Duodenal mucosa (tissue), 2 donors: ENCODE results near the gene METTL25B.

ENCODE experiments used
- H3K27ac ChIP-seq: one replicate; pipeline ENCODE4 v1.7.0; 2013; ENCODE audit warnings: low read depth, low read length
- H3K27me3 ChIP-seq, 2 donors: one replicate each; pipeline ENCODE4 v1.7.0; 2013; ENCODE audit warnings: low read length in 2 of 2, control low read depth in 1 of 2; ENCODE audit not compliant: insufficient read depth in 2 of 2, control insufficient read depth in 1 of 2
- H3K36me3 ChIP-seq, 2 donors: one replicate each; pipeline ENCODE4 v1.7.0; 2013; ENCODE audit warnings: low read length in 2 of 2, control low read depth in 1 of 2; ENCODE audit not compliant: insufficient read depth in 2 of 2, control insufficient read depth in 1 of 2
- H3K4me1 ChIP-seq, 2 donors: one replicate each; pipeline ENCODE4 v1.7.0; 2013; ENCODE audit warnings: low read length in 2 of 2, control low read depth in 1 of 2; ENCODE audit not compliant: insufficient read depth in 2 of 2, control insufficient read depth in 1 of 2
- H3K4me3 ChIP-seq, 2 donors: one replicate each; pipeline ENCODE4 v1.7.0; 2013; ENCODE audit warnings: low read length in 2 of 2, low read depth in 1 of 2
- H3K9ac ChIP-seq, 2 donors: one replicate each; pipeline ENCODE4 v1.7.0; 2013; ENCODE audit warnings: low read length in 2 of 2, low read depth in 1 of 2
- H3K9me3 ChIP-seq, 2 donors: one replicate each; pipeline ENCODE4 v1.7.0; 2013; ENCODE audit warnings: low read length in 2 of 2, control low read depth in 1 of 2; ENCODE audit not compliant: control insufficient read depth in 1 of 2

Gene METTL25B

GRCh38 chr1:156703336-156703735, 24.9 kb upstream of the METTL25B start:
- peaks cover 28 to 29% of the 10 kb centered on the region in 2 donors for H3K4me1 ChIP-seq

GRCh38 chr1:156703741-156704140, 24.5 kb upstream of the METTL25B start:
- Histone ChIP-seq H3K27ac (no peak overlapping the region), H3K27me3 (peaks cover 31% of the 10 kb centered on the region in 2 donors), H3K4me1 (peaks cover 29 to 30% of the 10 kb centered on the region in 2 donors), H3K9me3 (no peaks in the 10 kb centered on the region), H3K9ac (no peak overlapping the region), H3K4me3 (no peak overlapping the region), H3K36me3 (no peaks in the 10 kb centered on the region)

More at GRCh38 chr1:156703336-156703735, 24.9 kb upstream of the METTL25B start:
- H3K27ac ChIP-seq = no peak overlapping the region
- no peak overlapping the region for H3K4me3 ChIP-seq
- no peak overlapping the region for H3K9ac ChIP-seq
- no peaks in the 10 kb centered on the region for H3K9me3 ChIP-seq
- H3K36me3 ChIP-seq = no peaks in the 10 kb centered on the region
- peaks cover 31% of the 10 kb centered on the region in 2 donors for H3K27me3 ChIP-seq

- no peak overlapping the region for H3K9ac ChIP-seq
- no peak overlapping the region for H3K4me3 ChIP-seq
- H3K27me3 ChIP-seq = peaks cover 31% of the 10 kb centered on the region in 2 donors
- H3K27ac ChIP-seq = no peak overlapping the region
- no peaks in the 10 kb centered on the region for H3K36me3 ChIP-seq
- peaks cover 29 to 30% of the 10 kb centered on the region in 2 donors for H3K4me1 ChIP-seq
- no peaks in the 10 kb centered on the region for H3K9me3 ChIP-seq
Observed at GRCh38 chr1:156704166-156704711, 24.0 kb upstream of the METTL25B start.

- Histone ChIP-seq H3K36me3 (no peaks in the 10 kb centered on the region), H3K4me1 (peaks cover 30 to 34% of the 10 kb centered on the region in 2 donors), H3K9me3 (no peaks in the 10 kb centered on the region), H3K27ac (no peak overlapping the region), H3K27me3 (peaks cover 31% of the 10 kb centered on the region in 2 donors), H3K4me3 (peak overlapping the region; percentile 12 to 68), H3K9ac (peak overlapping the region in 1 of 2 donors; percentile 37)
Observed at GRCh38 chr1:156704930-156705320, 23.3 kb upstream of the METTL25B start.

GRCh38 chr1:156705321-156705917, 22.9 kb upstream of the METTL25B start, which contains the start of gene CRABP2:
CRABP2 (minus strand) TSS chr1:156705583; CDS start chr1:156705446, 137 bp downstream.
- peaks cover 31% of the 10 kb centered on the region in 2 donors for H3K27me3 ChIP-seq
- H3K9ac ChIP-seq = peak within 1 kb of the TSS; percentile 37 to 51
- H3K36me3 ChIP-seq = no peaks in the 10 kb centered on the region
- no peak within 1 kb of the TSS for H3K27ac ChIP-seq
- peaks cover 30 to 39% of the 10 kb centered on the region in 2 donors for H3K4me1 ChIP-seq
- H3K4me3 ChIP-seq = peak within 1 kb of the TSS; percentile 65 to 68
- no peaks in the 10 kb centered on the region for H3K9me3 ChIP-seq

GRCh38 chr1:156705918-156706656, 22.2 kb upstream of the METTL25B start:
- H3K4me3 ChIP-seq = peak overlapping the region; percentile 65 to 68
- peaks cover 30 to 42% of the 10 kb centered on the region in 2 donors for H3K4me1 ChIP-seq
- H3K9ac ChIP-seq = peak overlapping the region; percentile 37 to 51
- no peaks in the 10 kb centered on the region for H3K9me3 ChIP-seq
- no peak overlapping the region for H3K27ac ChIP-seq
- H3K27me3 ChIP-seq = peaks cover 31% of the 10 kb centered on the region in 2 donors
- no peaks in the 10 kb centered on the region for H3K36me3 ChIP-seq

GRCh38 chr1:156706657-156707416, 21.4 kb upstream of the METTL25B start:
- H3K27me3 ChIP-seq = peaks cover 26 to 31% of the 10 kb centered on the region in 2 donors
- peaks cover 30 to 42% of the 10 kb centered on the region in 2 donors for H3K4me1 ChIP-seq
- peak overlapping the region; percentile 65 to 68 for H3K4me3 ChIP-seq
- H3K27ac ChIP-seq = no peak overlapping the region
- no peaks in the 10 kb centered on the region for H3K36me3 ChIP-seq
- H3K9me3 ChIP-seq = no peaks in the 10 kb centered on the region
- peak overlapping the region; percentile 37 to 51 for H3K9ac ChIP-seq

GRCh38 chr1:156707417-156708217, 20.7 kb upstream of the METTL25B start:
- Histone ChIP-seq H3K27ac (no peak overlapping the region), H3K9ac (no peak overlapping the region), H3K4me3 (no peak overlapping the region), H3K27me3 (peaks cover 26 to 31% of the 10 kb centered on the region in 2 donors), H3K36me3 (no peaks in the 10 kb centered on the region), H3K4me1 (peaks cover 30 to 42% of the 10 kb centered on the region in 2 donors), H3K9me3 (no peaks in the 10 kb centered on the region)

- Histone ChIP-seq H3K4me1 (peaks cover 30 to 42% of the 10 kb centered on the region in 2 donors), H3K9me3 (no peaks in the 10 kb centered on the region), H3K27me3 (peaks cover 22 to 26% of the 10 kb centered on the region in 2 donors), H3K36me3 (no peaks in the 10 kb centered on the region), H3K4me3 (no peak overlapping the region), H3K9ac (no peak overlapping the region), H3K27ac (no peak overlapping the region)
Observed at GRCh38 chr1:156708218-156708661, 20.0 kb upstream of the METTL25B start.
